Activated CD4-positive, alpha-beta T cell treated with anti-CD3 and anti-CD28 coated beads, Interleukin-2, amount 10 ng/mL, durations not matched to agents 7 days and 5 days (primary cell): ENCODE data around the gene LRRC73. TPM values are rescaled to one million over a fixed set of nuclear protein-coding genes. Genes with fewer than 3 reads are reported as not detected.
"Not testable (repeated sequence)": the region's sequence is repeated elsewhere in the genome, so short reads cannot be mapped to it uniquely, and the experiment has no call there.

ENCODE experiments used
- CTCF ChIA-PET: fragments of 350-600 bp; sonication (Branson Sonifier 250); formaldehyde crosslinking; loops from one replicate; lab custom pipeline; 2021; ENCODE audit warnings: antibody characterized with exemption; lab: Charles Lee
- POLR2A ChIA-PET: fragments of 350-600 bp; sonication (Branson Sonifier 250); formaldehyde crosslinking; loops from one replicate; lab custom pipeline; 2021; ENCODE audit warnings: antibody characterized with exemption; lab: Charles Lee
- DNase-seq: peaks from one replicate; pipeline ENCODE4 v3.0.0-alpha.2; 2020
- H3K27ac Mint-ChIP-seq: one replicate; pipeline ENCODE4 v1.8.0; 2021; ENCODE audit warnings: mild to moderate bottlenecking, moderate library complexity, mixed read lengths
- H3K27me3 Mint-ChIP-seq: one replicate; pipeline ENCODE4 v1.8.0; 2021; ENCODE audit warnings: mixed read lengths
- H3K36me3 Mint-ChIP-seq: one replicate; pipeline ENCODE4 v1.8.0; 2021; ENCODE audit warnings: low read depth, mixed read lengths
- H3K4me1 Mint-ChIP-seq: one replicate; pipeline ENCODE4 v1.8.0; 2021; ENCODE audit warnings: mixed read lengths
- H3K4me3 Mint-ChIP-seq: one replicate; pipeline ENCODE4 v1.8.0; 2021; ENCODE audit warnings: mild to moderate bottlenecking, moderate library complexity, mixed read lengths
- H3K9me3 Mint-ChIP-seq: one replicate; pipeline ENCODE4 v1.8.0; 2021; ENCODE audit warnings: mixed read lengths
- total RNA-seq, 2 experiments: library from RNA; stranded (reverse); gene quantifications; one replicate each; pipeline ENCODE4 v1.2.3, GENCODE V29; 2021

LRRC73 gene
- total RNA-seq, 2 experiments from 2014 or later: 0.48 to 0.52 TPM

- peak overlapping the region; percentile 53 for H3K4me3 Mint-ChIP-seq
- ChIA-PET CTCF (interaction anchor here (1.6 to 6.8 kb wide), 8 partner anchors 8 to 279 kb away, joined by 4 to 54 read pairs (median 13); partner anchors contain the start of genes DLK2, DNPH1, POLR1C and YIPF3), POLR2A (no interaction called here)
- H3K4me1 Mint-ChIP-seq: peaks cover 17% of the 10 kb centered on the region
- DNase-seq: no peak
- no peaks in the 10 kb centered on the region for H3K9me3 Mint-ChIP-seq
- H3K27me3 Mint-ChIP-seq: peaks cover 16% of the 10 kb centered on the region
- H3K27ac Mint-ChIP-seq: no peak overlapping the region
- peaks cover 22% of the 10 kb centered on the region for H3K36me3 Mint-ChIP-seq
Observed at GRCh38 chr6:43508481-43509141, 1.5 kb downstream of the LRRC73 start.

DNA sequence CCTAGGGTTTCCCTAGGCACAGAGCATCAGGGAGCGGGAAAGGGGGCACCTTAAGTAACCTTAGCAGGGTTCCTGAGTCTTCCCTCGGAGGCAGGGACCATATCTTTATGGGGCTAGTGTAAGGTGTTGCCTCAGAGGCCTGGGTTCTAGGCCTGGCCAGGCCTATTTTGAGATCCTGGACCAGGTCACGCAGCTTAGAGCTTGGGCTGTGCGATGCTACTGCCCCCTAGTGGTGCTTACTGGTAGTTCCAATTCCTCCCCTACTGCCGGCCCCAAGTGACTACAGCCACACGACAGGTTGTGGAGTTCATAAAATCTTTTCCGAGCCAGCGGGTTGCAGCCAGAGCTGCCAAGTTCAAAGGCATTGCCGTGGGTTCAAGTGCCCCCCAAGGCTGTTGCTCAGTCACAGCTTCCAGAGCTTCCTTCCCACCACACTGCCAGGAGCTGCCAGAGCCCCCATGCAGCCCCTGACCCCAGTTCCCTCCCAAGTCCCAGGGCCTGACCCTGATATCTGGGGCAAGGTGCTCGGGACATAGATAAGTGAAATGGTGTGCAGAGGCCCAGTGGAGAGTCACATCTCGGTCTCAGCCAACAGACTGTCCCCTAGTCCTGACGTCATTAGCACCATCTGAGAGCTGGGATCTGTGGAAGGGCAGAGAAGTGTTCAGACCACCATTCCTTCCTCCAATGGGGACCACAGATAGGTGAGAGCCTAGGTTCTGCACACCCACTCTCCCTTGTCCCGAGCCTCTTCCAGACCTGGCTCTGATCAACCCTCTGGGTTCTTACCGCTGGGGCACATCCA lies 3.3 kb downstream of the LRRC73 start:
- Mint-ChIP-seq H3K27ac (no peak overlapping the region), H3K36me3 (peaks cover 15% of the 10 kb centered on the region)
- CTCF ChIA-PET: interaction anchor here (0.6 to 6.8 kb wide), 30 partner anchors 8 to 334 kb away, joined by 3 to 54 read pairs (median 4); partner anchors contain the start of genes CRIP3, DLK2, DNPH1 and POLR1C

GRCh38 chr6:43506171-43506570 lies 4.0 kb downstream of the LRRC73 start:
- POLR2A ChIA-PET: interaction anchor here (0.6 kb wide), 1 partner anchor 1707 kb away, joined by 3 read pairs; no protein-coding TSS in a partner anchor
- Mint-ChIP-seq H3K36me3 (peaks cover 13% of the 10 kb centered on the region), H3K27ac (no peak overlapping the region), H3K9me3 (no peaks in the 10 kb centered on the region), H3K4me3 (no peak overlapping the region), H3K4me1 (peaks cover 13% of the 10 kb centered on the region), H3K27me3 (peaks cover 16% of the 10 kb centered on the region)
- CTCF ChIA-PET: interaction anchor here (0.6 to 6.8 kb wide), 24 partner anchors 11 to 585 kb away, joined by 3 to 54 read pairs (median 4); partner anchors contain the start of genes CRIP3, DLK2, POLR1C and YIPF3
- DNase-seq: no peak

More for the DNA sequence above, 3.3 kb downstream of the LRRC73 start:
- peaks cover 16% of the 10 kb centered on the region for H3K27me3 Mint-ChIP-seq
- POLR2A ChIA-PET: interaction anchor here (0.6 kb wide), 2 partner anchors 214 to 1708 kb away, joined by 3 read pairs; no protein-coding TSS in a partner anchor
- no peak overlapping the region for H3K4me3 Mint-ChIP-seq
- peak; percentile 83 for DNase-seq
- peaks cover 13% of the 10 kb centered on the region for H3K4me1 Mint-ChIP-seq
- H3K9me3 Mint-ChIP-seq: no peaks in the 10 kb centered on the region

DNA sequence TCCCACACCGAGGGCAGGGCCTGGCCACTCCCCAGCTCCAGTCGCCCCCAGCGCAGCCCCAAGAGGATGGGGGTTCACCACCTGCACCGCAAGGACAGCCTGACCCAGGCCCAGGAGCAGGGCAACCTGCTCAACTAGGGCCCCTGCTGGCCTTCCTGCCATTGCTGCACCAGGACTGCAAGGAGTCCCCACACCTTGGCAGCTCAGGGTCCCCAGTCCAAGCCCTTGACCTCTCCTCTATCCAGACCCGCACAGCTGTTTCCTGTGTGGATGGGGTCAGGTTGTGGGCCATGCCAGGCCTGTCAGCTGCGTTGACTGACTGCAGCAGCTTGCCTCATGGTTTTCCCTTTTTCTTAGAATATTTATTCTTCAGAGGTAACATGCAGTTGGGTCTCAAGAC lies 4.4 kb downstream of the LRRC73 start:
- peaks cover 16% of the 10 kb centered on the region for H3K27me3 Mint-ChIP-seq
- peaks cover 10% of the 10 kb centered on the region for H3K36me3 Mint-ChIP-seq
- CTCF ChIA-PET: interaction anchor here (0.6 to 6.8 kb wide), 18 partner anchors 11 to 585 kb away, joined by 3 to 54 read pairs (median 4); partner anchors contain the start of genes CRIP3, DLK2, POLR1C and YIPF3
- H3K9me3 Mint-ChIP-seq: no peaks in the 10 kb centered on the region
- no peak for DNase-seq
- no peak overlapping the region for H3K4me3 Mint-ChIP-seq
- H3K27ac Mint-ChIP-seq: no peak overlapping the region
- peaks cover 13% of the 10 kb centered on the region for H3K4me1 Mint-ChIP-seq
- POLR2A ChIA-PET: interaction anchor here (0.6 kb wide), 1 partner anchor 158 kb away, joined by 9 read pairs; no protein-coding TSS in a partner anchor

DNA sequence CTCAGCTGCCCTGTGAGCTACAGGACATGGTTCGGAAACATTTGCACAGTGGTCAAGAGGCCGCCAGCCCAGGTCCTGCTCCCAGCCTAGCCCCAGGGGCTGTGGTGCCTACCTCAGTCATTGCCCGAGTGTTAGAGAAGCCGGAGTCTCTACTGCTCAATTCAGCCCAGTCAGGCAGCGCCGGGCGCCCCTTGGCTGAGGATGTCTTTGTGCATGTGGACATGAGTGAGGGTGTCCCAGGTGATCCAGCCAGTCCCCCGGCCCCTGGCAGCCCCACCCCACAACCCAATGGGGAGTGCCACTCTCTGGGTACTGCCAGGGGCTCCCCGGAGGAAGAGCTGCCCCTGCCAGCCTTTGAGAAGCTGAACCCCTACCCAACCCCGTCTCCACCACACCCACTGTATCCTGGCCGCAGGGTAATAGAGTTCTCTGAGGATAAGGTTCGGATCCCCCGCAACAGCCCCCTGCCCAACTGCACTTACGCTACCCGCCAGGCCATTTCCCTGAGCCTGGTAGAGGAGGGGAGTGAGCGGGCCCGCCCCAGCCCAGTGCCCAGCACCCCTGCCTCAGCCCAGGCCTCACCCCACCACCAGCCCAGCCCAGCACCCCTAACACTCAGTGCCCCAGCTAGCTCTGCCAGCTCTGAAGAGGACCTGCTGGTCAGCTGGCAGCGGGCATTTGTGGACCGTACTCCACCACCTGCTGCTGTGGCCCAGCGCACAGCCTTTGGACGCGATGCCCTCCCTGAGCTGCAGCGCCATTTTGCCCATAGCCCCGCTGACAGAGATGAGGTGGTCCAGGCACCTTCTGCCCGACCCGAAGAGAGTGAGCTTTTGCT lies 5.2 kb downstream of the LRRC73 start:
- H3K27me3 Mint-ChIP-seq: peaks cover 14% of the 10 kb centered on the region
- H3K27ac Mint-ChIP-seq: no peak overlapping the region
- H3K9me3 Mint-ChIP-seq: no peaks in the 10 kb centered on the region
- H3K36me3 Mint-ChIP-seq: peaks cover 10% of the 10 kb centered on the region
- ChIA-PET POLR2A (interaction anchor here (0.6 kb wide), 1 partner anchor 159 kb away, joined by 9 read pairs; no protein-coding TSS in a partner anchor), CTCF (interaction anchor here (0.6 to 6.8 kb wide), 10 partner anchors 11 to 757 kb away, joined by 3 to 54 read pairs (median 4); partner anchors contain the start of genes POLR1C and YIPF3)
- H3K4me1 Mint-ChIP-seq: peaks cover 10% of the 10 kb centered on the region
- H3K4me3 Mint-ChIP-seq: no peak overlapping the region
- DNase-seq: no peak

DNA sequence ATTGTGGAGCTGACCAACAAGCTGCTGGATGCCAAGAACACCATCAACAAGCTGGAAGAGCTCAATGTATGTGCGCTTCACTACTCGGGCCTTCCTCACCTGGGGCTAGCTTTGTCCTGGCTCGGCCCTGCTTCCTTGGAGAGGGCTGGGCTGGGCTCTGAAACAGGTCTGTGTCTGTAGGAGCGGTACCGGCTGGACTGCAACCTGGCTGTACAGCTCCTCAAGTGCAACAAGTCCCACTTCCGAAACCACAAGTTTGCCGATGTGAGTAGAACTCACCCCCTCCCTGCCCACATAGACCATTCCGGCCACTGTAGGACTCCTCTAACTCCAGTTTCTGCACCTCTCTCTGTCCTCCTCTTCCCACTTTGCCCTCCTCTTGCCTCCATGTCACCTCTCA lies 6.7 kb downstream of the LRRC73 start:
- no peaks in the 10 kb centered on the region for H3K9me3 Mint-ChIP-seq
- POLR2A ChIA-PET: no interaction called here
- peaks cover 11% of the 10 kb centered on the region for H3K36me3 Mint-ChIP-seq
- H3K4me3 Mint-ChIP-seq: no peak overlapping the region
- DNase-seq: no peak
- H3K27me3 Mint-ChIP-seq: peaks cover 4% of the 10 kb centered on the region
- CTCF ChIA-PET: interaction anchor here (1.3 to 2.2 kb wide), 2 partner anchors 11 to 240 kb away, joined by 3 to 6 read pairs; no protein-coding TSS in a partner anchor
- peaks cover 3% of the 10 kb centered on the region for H3K4me1 Mint-ChIP-seq
- peak overlapping the region; percentile 26 for H3K27ac Mint-ChIP-seq

- Mint-ChIP-seq H3K4me1 (peaks cover 3% of the 10 kb centered on the region), H3K27me3 (no peaks in the 10 kb centered on the region), H3K4me3 (no peak overlapping the region), H3K27ac (no peak overlapping the region), H3K36me3 (peaks cover 11% of the 10 kb centered on the region), H3K9me3 (no peaks in the 10 kb centered on the region)
- ChIA-PET CTCF (interaction anchor here (0.6 to 2.2 kb wide), 2 partner anchors 10 to 87 kb away, joined by 4 to 6 read pairs; no protein-coding TSS in a partner anchor), POLR2A (no interaction called here)
- DNase-seq: no peak
Observed at GRCh38 chr6:43502666-43503065, 7.5 kb downstream of the LRRC73 start.

DNA sequence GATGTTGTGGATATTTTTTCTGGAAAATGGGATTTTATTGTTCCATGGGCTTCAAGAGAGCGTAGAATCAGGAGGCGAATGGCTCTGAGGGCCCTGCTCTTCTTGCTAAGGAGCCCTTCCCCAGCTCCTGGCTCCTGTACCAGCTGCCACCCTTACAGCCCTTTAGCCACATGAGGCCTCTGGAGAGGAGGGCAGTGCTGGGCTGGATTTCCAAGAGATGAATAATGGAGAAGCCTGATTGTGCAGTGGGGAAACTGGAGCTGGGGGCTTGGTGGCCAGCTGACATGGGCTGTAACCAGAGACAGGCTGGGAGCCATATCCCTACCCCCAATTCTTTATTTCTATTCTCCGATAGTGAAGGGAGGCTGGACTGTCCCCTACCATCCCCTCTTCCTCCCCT lies 9.2 kb downstream of the LRRC73 start:
- Mint-ChIP-seq H3K4me3 (no peak overlapping the region), H3K9me3 (no peaks in the 10 kb centered on the region), H3K4me1 (peaks cover 2% of the 10 kb centered on the region), H3K27me3 (no peaks in the 10 kb centered on the region), H3K36me3 (peaks cover 9% of the 10 kb centered on the region), H3K27ac (no peak overlapping the region)
- ChIA-PET POLR2A (no interaction called here), CTCF (interaction anchor here (0.6 to 2.2 kb wide), 4 partner anchors 8 to 144 kb away, joined by 3 to 7 read pairs (median 5); partner anchors contain the start of gene LRRC73)
- DNase-seq: no peak

DNA sequence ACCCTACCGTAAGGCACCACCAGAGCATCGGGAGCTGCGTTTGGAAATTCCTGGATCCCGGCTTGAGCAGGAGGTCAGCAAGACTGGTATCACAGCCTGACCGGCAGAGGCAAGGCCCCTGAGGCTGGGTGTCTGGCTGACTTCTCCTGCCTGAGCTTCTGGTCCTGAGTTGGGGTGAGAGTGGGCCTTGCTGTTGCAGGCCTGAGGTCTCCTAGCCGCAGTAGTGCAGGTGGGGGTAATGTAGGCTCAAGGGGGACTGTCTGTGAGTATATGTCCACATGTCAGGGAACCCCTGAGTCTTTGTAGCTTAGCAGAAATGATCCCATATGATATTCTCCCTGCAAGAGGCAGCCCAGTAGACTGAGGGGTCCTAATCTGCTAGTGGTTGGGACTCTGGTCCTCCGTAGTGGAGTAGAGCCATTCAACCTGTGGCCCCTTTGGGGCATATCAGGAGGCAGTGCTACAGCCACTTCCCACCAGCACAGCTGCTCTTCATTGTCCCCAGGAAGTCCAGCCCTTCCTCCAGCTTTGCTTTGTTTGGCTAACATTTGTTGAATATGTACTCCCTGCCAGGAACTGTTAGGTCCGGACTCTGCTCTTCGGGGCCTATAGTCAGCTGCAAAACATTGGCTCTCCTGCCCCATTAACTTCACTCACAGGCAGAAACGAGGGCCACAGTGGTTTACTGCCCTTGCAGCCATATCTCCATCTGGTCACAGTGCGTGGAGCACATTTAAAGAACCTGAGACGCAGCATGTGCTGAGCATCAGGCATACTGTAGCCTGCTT lies 10.9 kb downstream of the LRRC73 start:
- peaks cover 9% of the 10 kb centered on the region for H3K36me3 Mint-ChIP-seq
- no peak overlapping the region for H3K4me3 Mint-ChIP-seq
- ChIA-PET CTCF (interaction anchor here (0.6 to 2.4 kb wide), 4 partner anchors 9 to 869 kb away, joined by 3 to 10 read pairs (median 4); no protein-coding TSS in a partner anchor), POLR2A (no interaction called here)
- H3K27ac Mint-ChIP-seq: no peak overlapping the region
- no peak for DNase-seq
- H3K4me1 Mint-ChIP-seq: peaks cover 14% of the 10 kb centered on the region
- H3K9me3 Mint-ChIP-seq: no peaks in the 10 kb centered on the region
- no peaks in the 10 kb centered on the region for H3K27me3 Mint-ChIP-seq

GRCh38 chr6:43498291-43498690 lies 11.9 kb downstream of the LRRC73 start:
- DNase-seq, H3K27me3 Mint-ChIP-seq, H3K4me3 Mint-ChIP-seq, POLR2A ChIA-PET, H3K36me3 Mint-ChIP-seq, H3K9me3 Mint-ChIP-seq, H3K27ac Mint-ChIP-seq: not testable (repeated sequence)
- CTCF ChIA-PET: interaction anchor here (0.5 to 2.4 kb wide), 2 partner anchors 10 to 205 kb away, joined by 3 to 10 read pairs; no protein-coding TSS in a partner anchor
- peaks cover 19% of the 10 kb centered on the region for H3K4me1 Mint-ChIP-seq

- ChIA-PET POLR2A (no interaction called here), CTCF (interaction anchor here (1.4 to 3.8 kb wide), 3 partner anchors 10 to 96 kb away, joined by 3 to 19 read pairs (median 10); no protein-coding TSS in a partner anchor)
- Mint-ChIP-seq H3K36me3 (peaks cover 7% of the 10 kb centered on the region), H3K27ac (peak overlapping the region; percentile 62), H3K27me3 (no peaks in the 10 kb centered on the region), H3K9me3 (no peaks in the 10 kb centered on the region), H3K4me3 (no peak overlapping the region), H3K4me1 (peaks cover 19% of the 10 kb centered on the region)
- no peak for DNase-seq
Observed at GRCh38 chr6:43497689-43498088, 12.5 kb downstream of the LRRC73 start.
